Stimulated activated naive CD8-positive, alpha-beta T cell treated with anti-CD3 and anti-CD28 coated beads, Interleukin-15, Interleukin-2, amounts not matched to agents 100 ng/mL and 50 ng/mL, for 24 hours (primary cell): ENCODE results near the gene HIVEP1.

Source experiments
- H3K27ac Mint-ChIP-seq: one replicate; pipeline ENCODE4 v1.8.0; 2021; ENCODE audit warnings: mild to moderate bottlenecking, mixed read lengths
- H3K27me3 Mint-ChIP-seq: one replicate; pipeline ENCODE4 v1.8.0; 2021; ENCODE audit warnings: mixed read lengths
- H3K36me3 Mint-ChIP-seq: one replicate; pipeline ENCODE4 v1.8.0; 2021; ENCODE audit warnings: low read depth, mixed read lengths
- H3K4me1 Mint-ChIP-seq: one replicate; pipeline ENCODE4 v1.8.0; 2021; ENCODE audit warnings: low read depth, mixed read lengths
- H3K4me3 Mint-ChIP-seq: one replicate; pipeline ENCODE4 v1.8.0; 2021; ENCODE audit warnings: mild to moderate bottlenecking, mixed read lengths
- H3K9me3 Mint-ChIP-seq: one replicate; pipeline ENCODE4 v1.8.0; 2021; ENCODE audit warnings: mixed read lengths

HIVEP1 gene

GRCh38 chr6:12189150-12189549 is 177.0 kb downstream of the HIVEP1 start:
- Mint-ChIP-seq H3K27me3 (no peaks in the 10 kb centered on the region), H3K9me3 (no peaks in the 10 kb centered on the region), H3K27ac (no peak overlapping the region), H3K36me3 (no peaks in the 10 kb centered on the region), H3K4me1 (peaks cover 5% of the 10 kb centered on the region), H3K4me3 (no peak overlapping the region)

GRCh38 chr6:12189661-12190060 is 177.5 kb downstream of the HIVEP1 start:
- H3K4me3 Mint-ChIP-seq = no peak overlapping the region
- peaks cover under 1% of the 10 kb centered on the region for H3K4me1 Mint-ChIP-seq
- H3K9me3 Mint-ChIP-seq = no peaks in the 10 kb centered on the region
- no peaks in the 10 kb centered on the region for H3K27me3 Mint-ChIP-seq
- no peak overlapping the region for H3K27ac Mint-ChIP-seq
- no peaks in the 10 kb centered on the region for H3K36me3 Mint-ChIP-seq

- H3K9me3 Mint-ChIP-seq = no peaks in the 10 kb centered on the region
- H3K4me1 Mint-ChIP-seq = no peaks in the 10 kb centered on the region
- no peak overlapping the region for H3K4me3 Mint-ChIP-seq
- H3K36me3 Mint-ChIP-seq = no peaks in the 10 kb centered on the region
- H3K27me3 Mint-ChIP-seq = no peaks in the 10 kb centered on the region
- no peak overlapping the region for H3K27ac Mint-ChIP-seq
Observed at GRCh38 chr6:12190252-12190651, 178.1 kb downstream of the HIVEP1 start.

- Mint-ChIP-seq H3K27me3 (no peaks in the 10 kb centered on the region), H3K4me3 (no peak overlapping the region), H3K9me3 (no peaks in the 10 kb centered on the region), H3K27ac (no peak overlapping the region), H3K4me1 (no peaks in the 10 kb centered on the region), H3K36me3 (no peaks in the 10 kb centered on the region)
Observed at GRCh38 chr6:12196326-12196936, 184.3 kb downstream of the HIVEP1 start.

- no peaks in the 10 kb centered on the region for H3K4me1 Mint-ChIP-seq
Observed at GRCh38 chr6:12198851-12199250, 186.7 kb downstream of the HIVEP1 start.

GRCh38 chr6:12200015-12200564 is 188.0 kb downstream of the HIVEP1 start:
- no peaks in the 10 kb centered on the region for H3K27me3 Mint-ChIP-seq
- H3K4me3 Mint-ChIP-seq = no peak overlapping the region
- H3K9me3 Mint-ChIP-seq = no peaks in the 10 kb centered on the region
- no peaks in the 10 kb centered on the region for H3K4me1 Mint-ChIP-seq
- no peak overlapping the region for H3K27ac Mint-ChIP-seq
- no peaks in the 10 kb centered on the region for H3K36me3 Mint-ChIP-seq

More at GRCh38 chr6:12198851-12199250, 186.7 kb downstream of the HIVEP1 start:
- no peaks in the 10 kb centered on the region for H3K27me3 Mint-ChIP-seq
- no peak overlapping the region for H3K4me3 Mint-ChIP-seq
- no peaks in the 10 kb centered on the region for H3K36me3 Mint-ChIP-seq
- H3K27ac Mint-ChIP-seq = no peak overlapping the region
- no peaks in the 10 kb centered on the region for H3K9me3 Mint-ChIP-seq

- H3K4me1 Mint-ChIP-seq = no peaks in the 10 kb centered on the region
- no peaks in the 10 kb centered on the region for H3K27me3 Mint-ChIP-seq
- no peak overlapping the region for H3K27ac Mint-ChIP-seq
- H3K36me3 Mint-ChIP-seq = no peaks in the 10 kb centered on the region
- no peaks in the 10 kb centered on the region for H3K9me3 Mint-ChIP-seq
- no peak overlapping the region for H3K4me3 Mint-ChIP-seq
Observed at GRCh38 chr6:12200761-12201160, 188.6 kb downstream of the HIVEP1 start.

GRCh38 chr6:12203001-12203400 is 190.9 kb downstream of the HIVEP1 start:
- no peaks in the 10 kb centered on the region for H3K9me3 Mint-ChIP-seq
- no peaks in the 10 kb centered on the region for H3K27me3 Mint-ChIP-seq
- no peak overlapping the region for H3K4me3 Mint-ChIP-seq
- H3K27ac Mint-ChIP-seq = no peak overlapping the region
- H3K36me3 Mint-ChIP-seq = no peaks in the 10 kb centered on the region
- H3K4me1 Mint-ChIP-seq = peaks cover under 1% of the 10 kb centered on the region

- no peak overlapping the region for H3K27ac Mint-ChIP-seq
- H3K4me3 Mint-ChIP-seq = no peak overlapping the region
- H3K36me3 Mint-ChIP-seq = no peaks in the 10 kb centered on the region
- no peaks in the 10 kb centered on the region for H3K27me3 Mint-ChIP-seq
- peaks cover 4% of the 10 kb centered on the region for H3K4me1 Mint-ChIP-seq
- no peaks in the 10 kb centered on the region for H3K9me3 Mint-ChIP-seq
Observed at GRCh38 chr6:12208190-12208589, 196.1 kb downstream of the HIVEP1 start.

- Mint-ChIP-seq H3K27ac (no peak overlapping the region), H3K4me3 (no peak overlapping the region), H3K27me3 (no peaks in the 10 kb centered on the region), H3K36me3 (no peaks in the 10 kb centered on the region), H3K4me1 (peaks cover 4% of the 10 kb centered on the region), H3K9me3 (no peaks in the 10 kb centered on the region)
Observed at GRCh38 chr6:12208673-12209072, 196.6 kb downstream of the HIVEP1 start.
